Kasumi-1 (cell line): ENCODE measurements around the gene PMAIP1.

Experiments used
- DNase-seq, 2 experiments: peaks; one replicate each; lab custom pipeline; 2025; lab: John Stamatoyannopoulos, UW

Gene PMAIP1

GRCh38 chr18:59915606-59916005, 15.8 kb downstream of the PMAIP1 start:
- no peak for DNase-seq

- no peak for DNase-seq
These were observed 16.9 kb downstream of the PMAIP1 start for GRCh38 chr18:59916746-59917145.

GRCh38 chr18:59917422-59917821, 17.6 kb downstream of the PMAIP1 start:
- peak; percentile 67 to 74 for DNase-seq

GRCh38 chr18:59918320-59918755, 18.5 kb downstream of the PMAIP1 start:
- peak; percentile 68 to 73 for DNase-seq

- DNase-seq, result no peak
These were observed 19.2 kb downstream of the PMAIP1 start for GRCh38 chr18:59918997-59919396.

- DNase-seq, result peak; percentile 17 to 20
These were observed 21.6 kb downstream of the PMAIP1 start for GRCh38 chr18:59921384-59921891.

GRCh38 chr18:59923539-59924196, 23.9 kb downstream of the PMAIP1 start:
- no peak for DNase-seq

GRCh38 chr18:59926131-59926530, 26.3 kb downstream of the PMAIP1 start:
- DNase-seq, result no peak

- DNase-seq, result no peak
These were observed 27.5 kb downstream of the PMAIP1 start for GRCh38 chr18:59927246-59927825.

- DNase-seq, result no peak
These were observed 28.4 kb downstream of the PMAIP1 start for GRCh38 chr18:59928201-59928600.

GRCh38 chr18:59929621-59930295, 30.0 kb downstream of the PMAIP1 start:
- peak; percentile 8 to 15 for DNase-seq

GRCh38 chr18:59932401-59932800, 32.6 kb downstream of the PMAIP1 start:
- DNase-seq, result no peak

GRCh38 chr18:59938676-59939075, 38.9 kb downstream of the PMAIP1 start:
- no peak for DNase-seq

- no peak for DNase-seq
These were observed 39.3 kb downstream of the PMAIP1 start for GRCh38 chr18:59939127-59939526.

- no peak for DNase-seq
These were observed 40.3 kb downstream of the PMAIP1 start for GRCh38 chr18:59940068-59940467.

- DNase-seq, result peak in 1 of 2 experiments; percentile 7
These were observed 41.5 kb downstream of the PMAIP1 start for GRCh38 chr18:59941331-59941730.

GRCh38 chr18:59942601-59943000, 42.8 kb downstream of the PMAIP1 start:
- no peak for DNase-seq

GRCh38 chr18:59945544-59945943, 45.7 kb downstream of the PMAIP1 start:
- DNase-seq, result no peak

- DNase-seq, result no peak
These were observed 50.6 kb downstream of the PMAIP1 start for GRCh38 chr18:59950215-59950944.

- DNase-seq, result no peak
These were observed 51.8 kb downstream of the PMAIP1 start for GRCh38 chr18:59951591-59951990.

GRCh38 chr18:59952283-59953007, 52.6 kb downstream of the PMAIP1 start:
- no peak for DNase-seq
